GM12878 (cell line): Measurements from ENCODE around the gene HAP1. TPM values are rescaled to one million over a fixed set of nuclear protein-coding genes. Genes with fewer than 3 reads are reported as not detected.
A peak's percentile ranks its signal among the peaks of the same experiment; 100 is the strongest.

ENCODE experiments used
- ATAC-seq: fragments of 200-7000 bp; cut with Tn5 transposase; 3 replicates; pipeline ENCODE4 v1.9.1; 2020; ENCODE audit warnings: mild to moderate bottlenecking, moderate library complexity
- BruUV-seq: library from RNA; stranded (reverse); fragments of 400-500 nt; replicated peaks from 2 replicates; lab custom pipeline; 2021; lab: Mats Ljungman, UMichigan
- CTCF ChIA-PET: fragments of 300-600 bp; sonication (Branson Sonifier 250); formaldehyde crosslinking; extraction: SDS; loops from one replicate; lab custom pipeline; 2021; ENCODE audit warnings: inconsistent platforms; lab: Yijun Ruan, JAX
- POLR2A ChIA-PET: fragments of 350-600 bp; formaldehyde crosslinking; extraction: SDS; loops from one replicate; lab custom pipeline; 2021; ENCODE audit warnings: inconsistent platforms; lab: Charles Lee
- RAD21 ChIA-PET: fragments of 300-600 bp; sonication (Branson Sonifier 250); formaldehyde crosslinking; loops from one replicate; lab custom pipeline; 2023; ENCODE audit warnings: antibody characterized with exemption; ENCODE audit not compliant: unreplicated experiment; lab: Charles Lee
- SMC1A ChIA-PET: fragments of 300-600 bp; sonication (Branson Sonifier 250); formaldehyde crosslinking; loops from one replicate; lab custom pipeline; 2023; ENCODE audit not compliant: unreplicated experiment, uncharacterized antibody; lab: Charles Lee
- DNase-seq: peaks from one replicate; pipeline ENCODE4 v3.0.0-alpha.2; 2011; ENCODE audit warnings: low read depth, low spot score
- FAIRE-seq: peaks from 3 replicates; lab custom pipeline; 2011; peaks lifted over from hg19 to GRCh38; lab: Jason Lieb, UNC
- H2AFZ ChIP-seq: 2 replicates; pipeline ENCODE4 v1.6.0; 2011; ENCODE audit warnings: low read depth, low read length, control low read depth; ENCODE audit not compliant: control insufficient read depth
- H3K27ac ChIP-seq: 2 replicates; pipeline ENCODE4 v1.5.1; 2011; ENCODE audit warnings: control low read depth; ENCODE audit not compliant: control insufficient read depth, insufficient read depth
- H3K27me3 ChIP-seq, 2 experiments: replicated peaks in 1 of 2; 2 replicates each; pipeline versions ENCODE4 v1.6.0 to v1.6.1; 2011; ENCODE audit warnings: low read length in 1 of 2; ENCODE audit not compliant: control insufficient read depth in 2 of 2, insufficient read depth in 2 of 2
- H3K36me3 ChIP-seq, 2 experiments: 2 replicates each; pipeline ENCODE4 v1.5.1; 2011; ENCODE audit warnings: low read length in 1 of 2; ENCODE audit not compliant: control insufficient read depth in 2 of 2, insufficient read depth in 2 of 2
- H3K4me1 ChIP-seq: 2 replicates; pipeline ENCODE4 v1.6.1; 2011; ENCODE audit warnings: mild to moderate bottlenecking, low read length, moderate library complexity, mixed read lengths; ENCODE audit not compliant: control insufficient read depth, insufficient read depth
- H3K4me2 ChIP-seq: 2 replicates; pipeline ENCODE4 v1.6.0; 2011; ENCODE audit warnings: control low read depth; ENCODE audit not compliant: control insufficient read depth, insufficient read depth
- H3K4me3 ChIP-seq: fragments of 200-600 bp; sonication (generic); 2 replicates; pipeline ENCODE4 v1.5.1; 2016
- H3K79me2 ChIP-seq: 2 replicates; pipeline ENCODE4 v1.6.0; 2011; ENCODE audit warnings: low read length; ENCODE audit not compliant: control insufficient read depth, insufficient read depth
- H3K9ac ChIP-seq: 2 replicates; pipeline ENCODE4 v1.8.0; 2011; ENCODE audit warnings: low read length, control low read depth, mixed read lengths; ENCODE audit not compliant: control insufficient read depth, insufficient read depth
- H3K9me3 ChIP-seq: replicated peaks from 3 replicates; pipeline ENCODE4 v1.5.1; 2011; ENCODE audit warnings: mild to moderate bottlenecking, low read length; ENCODE audit not compliant: control insufficient read depth, insufficient read depth
- H4K20me1 ChIP-seq: 2 replicates; pipeline ENCODE4 v1.6.0; 2011; ENCODE audit not compliant: control insufficient read depth, insufficient read depth
- CBX5 ChIP-seq: sonication (generic); IDR thresholded peaks from 2 replicates; pipeline ENCODE4 v1.6.1; 2016; ENCODE audit warnings: low read depth, moderate library complexity, mild to moderate bottlenecking, inconsistent platforms
- EP300 ChIP-seq, 2 experiments: fragments of 150-350 bp in 1 of 2; IDR thresholded peaks; 2 replicates each; pipeline ENCODE4 v1.6.1; 2011 to 2012; ENCODE audit warnings: low read depth in 2 of 2, low read length in 2 of 2, borderline replicate concordance in 1 of 2, improper control_type of control experiment in 1 of 2, inconsistent platforms in 1 of 2; ENCODE audit not compliant: control insufficient read depth in 1 of 2
- ESRRA ChIP-seq: IDR thresholded peaks from 2 replicates; pipeline ENCODE4 v1.6.1; 2012; ENCODE audit warnings: mild to moderate bottlenecking, low read length, improper control_type of control experiment
- HCFC1 ChIP-seq: fragments of 150-350 bp; IDR thresholded peaks from 2 replicates; pipeline ENCODE4 v1.6.1; 2014; ENCODE audit warnings: low read length
- MEF2A ChIP-seq: IDR thresholded peaks from 2 replicates; pipeline ENCODE4 v1.6.1; 2011; ENCODE audit warnings: low read depth, mild to moderate bottlenecking, low read length, moderate library complexity; ENCODE audit not compliant: insufficient read depth
- NFIC ChIP-seq: IDR thresholded peaks from 2 replicates; pipeline ENCODE4 v1.6.1; 2012; ENCODE audit warnings: low read depth, mild to moderate bottlenecking, inconsistent platforms, low read length, moderate library complexity
- POU2F2 ChIP-seq: IDR thresholded peaks from 3 replicates; pipeline ENCODE4 v1.6.1; 2011; ENCODE audit warnings: low read depth, mild to moderate bottlenecking, low read length, borderline replicate concordance
- RAD21 ChIP-seq: IDR thresholded peaks from 2 replicates; pipeline ENCODE4 v1.6.1; 2011; ENCODE audit warnings: mild to moderate bottlenecking, low read depth, low read length, moderate library complexity; ENCODE audit not compliant: insufficient read depth
- RUNX3 ChIP-seq: IDR thresholded peaks from 2 replicates; pipeline ENCODE4 v1.6.1; 2012; ENCODE audit warnings: low read length, inconsistent platforms
- SPI1 ChIP-seq: IDR thresholded peaks from 2 replicates; pipeline ENCODE4 v1.6.1; 2011; ENCODE audit warnings: low read depth, mild to moderate bottlenecking, low read length, moderate library complexity, borderline replicate concordance; ENCODE audit not compliant: insufficient read depth
- YY1 ChIP-seq: IDR thresholded peaks from 2 replicates; pipeline ENCODE4 v1.6.1; 2011; ENCODE audit warnings: low read depth, mild to moderate bottlenecking, low read length
- WGBS: methylation state at CpG from one replicate; pipeline ENCODE4 v1.1.6; 2016; ENCODE audit warnings: low lambda C conversion rate; ENCODE audit not compliant: insufficient replicate concordance, insufficient coverage; ENCODE audit errors: missing lambda C conversion rate; 5-methylcytosine and 5-hydroxymethylcytosine counted together
- in situ Hi-C: fragments of 300-500 bp; cut with MboI; formaldehyde crosslinking; loops from 9 replicates; pipeline ENCODE4 v1.14.3; 2018; ENCODE audit warnings: mixed read lengths
- intact Hi-C: fragments of 100-400 bp; cut with micrococcal nuclease; formaldehyde crosslinking; loops from one replicate; pipeline ENCODE4 v1.14.2; 2022; ENCODE audit not compliant: unreplicated experiment
- polyA plus RNA-seq, 11 experiments: library from polyadenylated mRNA; depleted of rRNA in 4 of 11; unstranded in 6 of 11; stranded (reverse) in 5 of 11; fragments of >200 nt; fragmentation: Nextera tagmentation in 4 of 11; fragmentation: Illumina TruSeq in 1 of 11; extraction: Ambion mirVana in 4 of 11; extraction: Trizol in 1 of 11; gene quantifications; 1 replicate in 1 of 11; 2 replicates in 10 of 11; pipeline versions ENCODE4 v1.2.1 to v1.2.3, GENCODE V29; 2011 to 2016; ENCODE audit warnings: inconsistent platforms in 2 of 11, missing spikeins in 2 of 11, low read depth in 1 of 11
- total RNA-seq, 4 experiments: library from RNA; depleted of rRNA in 3 of 4; stranded (reverse); fragments of >200 nt in 3 of 4; fragmentation: Illumina TruSeq in 1 of 4; extraction: Trizol in 1 of 4; gene quantifications; 2 replicates each; pipeline versions ENCODE4 v1.2.1 to v1.2.3, GENCODE V29; 2013 to 2021
- TF ChIP-seq, protein P1 (sequence below): IDR thresholded peaks from 2 replicates; pipeline ENCODE4 v1.6.1; 2012; ENCODE audit warnings: improper control_type of control experiment, low read depth, low read length; ENCODE audit not compliant: insufficient replicate concordance
- TF ChIP-seq, protein P2 (sequence below): fragments of 450-650 bp; IDR thresholded peaks from 2 replicates; pipeline ENCODE4 v1.6.1; 2016; ENCODE audit warnings: mild to moderate bottlenecking
- TF ChIP-seq, protein P3 (sequence below): IDR thresholded peaks from 2 replicates; pipeline ENCODE4 v1.6.1; 2011; ENCODE audit warnings: borderline replicate concordance, low read depth, mild to moderate bottlenecking, moderate library complexity, mixed read lengths, low read length; ENCODE audit not compliant: insufficient read depth; ENCODE audit errors: extremely low read length

The HAP1 gene
- total and polyA plus RNA-seq, 10 of the 15 experiments (the other 5 are each of a cell fraction or from before 2014, with no cell fraction given) = not detected

DNA sequence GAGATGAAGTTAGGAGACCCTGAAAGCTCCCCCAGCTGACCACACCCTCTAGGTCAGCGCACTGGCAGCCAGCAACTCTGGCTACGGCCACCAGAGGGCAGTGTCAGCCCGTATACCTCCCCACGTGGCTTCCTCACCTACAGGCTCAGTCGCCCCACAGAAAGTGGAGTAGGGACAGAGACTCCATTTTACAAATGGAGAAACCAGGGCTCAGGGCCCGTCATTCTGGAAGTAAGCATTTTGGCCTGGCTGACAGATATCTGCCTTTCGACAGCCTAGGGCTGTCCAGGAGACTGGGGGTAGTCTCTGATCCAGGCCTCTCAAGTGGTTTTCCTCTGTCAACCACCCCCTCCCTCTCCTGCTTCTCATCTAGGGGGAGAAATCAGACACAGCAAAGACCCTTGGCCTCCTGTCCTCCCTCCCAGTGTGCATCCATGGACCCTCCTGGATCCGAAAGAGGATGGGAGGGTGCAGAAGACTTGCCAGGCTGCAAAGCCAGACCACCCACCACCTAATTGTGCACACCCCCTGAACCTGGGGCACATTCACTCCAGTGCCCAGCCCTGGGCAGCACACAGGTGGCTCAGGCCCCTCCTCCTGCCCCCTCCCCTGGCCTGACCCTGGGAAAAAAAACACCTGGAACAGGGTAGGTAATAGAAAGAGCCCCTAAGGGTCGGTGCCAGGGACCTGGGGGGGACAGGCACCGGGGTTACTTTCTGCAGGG lies 3.8 kb upstream of the HAP1 start:
- peaks cover 3% of the 10 kb centered on the region; the same call in 1 of the 2 replicates for H3K4me1 ChIP-seq
- peak; percentile 44 for DNase-seq
- no peaks in the 10 kb centered on the region for H4K20me1 ChIP-seq
- 15% methylated on average over 10 of the region's 10 CpGs for WGBS
- no peaks in the 10 kb centered on the region for H3K9me3 ChIP-seq
- H3K36me3 ChIP-seq = no peaks in the 10 kb centered on the region
- FAIRE-seq = peak; percentile 99
- ChIA-PET RAD21 (interaction anchor here (1.2 to 2.2 kb wide), 5 partner anchors 48 to 62 kb away, joined by 3 to 12 read pairs (median 4); partner anchors contain the start of gene JUP), CTCF (interaction anchor here (0.6 to 3.2 kb wide), 18 partner anchors 7 to 378 kb away, joined by 3 to 25 read pairs (median 4); partner anchors contain the start of gene JUP), POLR2A (no interaction called here), SMC1A (interaction anchor here (1.3 to 1.4 kb wide), 3 partner anchors 62 to 70 kb away, joined by 3 to 9 read pairs (median 4); no protein-coding TSS in a partner anchor)
- peak overlapping the region; percentile 99 for H2AFZ ChIP-seq
- no peak overlapping the region; the same call in 1 of the 2 replicates for H3K9ac ChIP-seq
- intact Hi-C loops (loop anchor here (1.0 kb wide), 3 partner anchors 63 to 221 kb away; no protein-coding TSS in a partner anchor), in situ Hi-C loops (no loop called here)
- no TSS peak for BruUV-seq
- ATAC-seq = peak; percentile 99
- no peak overlapping the region for H3K4me2 ChIP-seq
- no peak overlapping the region for H3K27ac ChIP-seq
- no peak overlapping the region for H3K4me3 ChIP-seq
- H3K79me2 ChIP-seq = no peaks in the 10 kb centered on the region
- peaks cover 8% of the 10 kb centered on the region in 2 experiments; a peak in 3 of 4 replicates for H3K27me3 ChIP-seq
- TF ChIP-seq, protein P1, sequence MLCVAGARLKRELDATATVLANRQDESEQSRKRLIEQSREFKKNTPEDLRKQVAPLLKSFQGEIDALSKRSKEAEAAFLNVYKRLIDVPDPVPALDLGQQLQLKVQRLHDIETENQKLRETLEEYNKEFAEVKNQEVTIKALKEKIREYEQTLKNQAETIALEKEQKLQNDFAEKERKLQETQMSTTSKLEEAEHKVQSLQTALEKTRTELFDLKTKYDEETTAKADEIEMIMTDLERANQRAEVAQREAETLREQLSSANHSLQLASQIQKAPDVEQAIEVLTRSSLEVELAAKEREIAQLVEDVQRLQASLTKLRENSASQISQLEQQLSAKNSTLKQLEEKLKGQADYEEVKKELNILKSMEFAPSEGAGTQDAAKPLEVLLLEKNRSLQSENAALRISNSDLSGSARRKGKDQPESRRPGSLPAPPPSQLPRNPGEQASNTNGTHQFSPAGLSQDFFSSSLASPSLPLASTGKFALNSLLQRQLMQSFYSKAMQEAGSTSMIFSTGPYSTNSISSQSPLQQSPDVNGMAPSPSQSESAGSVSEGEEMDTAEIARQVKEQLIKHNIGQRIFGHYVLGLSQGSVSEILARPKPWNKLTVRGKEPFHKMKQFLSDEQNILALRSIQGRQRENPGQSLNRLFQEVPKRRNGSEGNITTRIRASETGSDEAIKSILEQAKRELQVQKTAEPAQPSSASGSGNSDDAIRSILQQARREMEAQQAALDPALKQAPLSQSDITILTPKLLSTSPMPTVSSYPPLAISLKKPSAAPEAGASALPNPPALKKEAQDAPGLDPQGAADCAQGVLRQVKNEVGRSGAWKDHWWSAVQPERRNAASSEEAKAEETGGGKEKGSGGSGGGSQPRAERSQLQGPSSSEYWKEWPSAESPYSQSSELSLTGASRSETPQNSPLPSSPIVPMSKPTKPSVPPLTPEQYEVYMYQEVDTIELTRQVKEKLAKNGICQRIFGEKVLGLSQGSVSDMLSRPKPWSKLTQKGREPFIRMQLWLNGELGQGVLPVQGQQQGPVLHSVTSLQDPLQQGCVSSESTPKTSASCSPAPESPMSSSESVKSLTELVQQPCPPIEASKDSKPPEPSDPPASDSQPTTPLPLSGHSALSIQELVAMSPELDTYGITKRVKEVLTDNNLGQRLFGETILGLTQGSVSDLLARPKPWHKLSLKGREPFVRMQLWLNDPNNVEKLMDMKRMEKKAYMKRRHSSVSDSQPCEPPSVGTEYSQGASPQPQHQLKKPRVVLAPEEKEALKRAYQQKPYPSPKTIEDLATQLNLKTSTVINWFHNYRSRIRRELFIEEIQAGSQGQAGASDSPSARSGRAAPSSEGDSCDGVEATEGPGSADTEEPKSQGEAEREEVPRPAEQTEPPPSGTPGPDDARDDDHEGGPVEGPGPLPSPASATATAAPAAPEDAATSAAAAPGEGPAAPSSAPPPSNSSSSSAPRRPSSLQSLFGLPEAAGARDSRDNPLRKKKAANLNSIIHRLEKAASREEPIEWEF = no peak
- TF ChIP-seq, protein P2, sequence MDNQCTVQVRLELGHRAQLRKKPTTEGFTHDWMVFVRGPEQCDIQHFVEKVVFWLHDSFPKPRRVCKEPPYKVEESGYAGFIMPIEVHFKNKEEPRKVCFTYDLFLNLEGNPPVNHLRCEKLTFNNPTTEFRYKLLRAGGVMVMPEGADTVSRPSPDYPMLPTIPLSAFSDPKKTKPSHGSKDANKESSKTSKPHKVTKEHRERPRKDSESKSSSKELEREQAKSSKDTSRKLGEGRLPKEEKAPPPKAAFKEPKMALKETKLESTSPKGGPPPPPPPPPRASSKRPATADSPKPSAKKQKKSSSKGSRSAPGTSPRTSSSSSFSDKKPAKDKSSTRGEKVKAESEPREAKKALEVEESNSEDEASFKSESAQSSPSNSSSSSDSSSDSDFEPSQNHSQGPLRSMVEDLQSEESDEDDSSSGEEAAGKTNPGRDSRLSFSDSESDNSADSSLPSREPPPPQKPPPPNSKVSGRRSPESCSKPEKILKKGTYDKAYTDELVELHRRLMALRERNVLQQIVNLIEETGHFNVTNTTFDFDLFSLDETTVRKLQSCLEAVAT = 0 out of 2 replicates have a peak, but pooled peaks have one; percentile 25
- TF ChIP-seq YY1 (peak; percentile 91), MEF2A (no peak), RAD21 (peak; percentile 97), RUNX3 (peak; percentile 38), HCFC1 (0 out of 2 replicates have a peak, but pooled peaks have one; percentile 19), POU2F2 (0 out of 3 replicates have a peak, but pooled peaks have one; percentile 30), CBX5 (no peak), EP300 (IDR thresholded peaks at IDR 0.05; ENCODE audit: borderline replicate concordance in 1 of 2, control insufficient read depth in 1 of 2, low read depth in 2 of 2, low read length in 2 of 2) (no peak), SPI1 (peak; percentile 5; the same call in 1 of the 2 replicates), ESRRA (0 out of 2 replicates have a peak, but pooled peaks have one; percentile 40), NFIC (no peak)
- TF ChIP-seq, protein P3, sequence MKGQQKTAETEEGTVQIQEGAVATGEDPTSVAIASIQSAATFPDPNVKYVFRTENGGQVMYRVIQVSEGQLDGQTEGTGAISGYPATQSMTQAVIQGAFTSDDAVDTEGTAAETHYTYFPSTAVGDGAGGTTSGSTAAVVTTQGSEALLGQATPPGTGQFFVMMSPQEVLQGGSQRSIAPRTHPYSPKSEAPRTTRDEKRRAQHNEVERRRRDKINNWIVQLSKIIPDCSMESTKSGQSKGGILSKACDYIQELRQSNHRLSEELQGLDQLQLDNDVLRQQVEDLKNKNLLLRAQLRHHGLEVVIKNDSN = peak; percentile 34
